GM19043 (cell line): ENCODE measurements around the gene JSRP1.

Experiments
- ATAC-seq: cut with Tn5 transposase; IDR thresholded peaks from one replicate; pipeline ENCODE4 v1.9.1; 2021; ENCODE audit warnings: low read depth; ENCODE audit not compliant: unreplicated experiment

The JSRP1 gene

DNA sequence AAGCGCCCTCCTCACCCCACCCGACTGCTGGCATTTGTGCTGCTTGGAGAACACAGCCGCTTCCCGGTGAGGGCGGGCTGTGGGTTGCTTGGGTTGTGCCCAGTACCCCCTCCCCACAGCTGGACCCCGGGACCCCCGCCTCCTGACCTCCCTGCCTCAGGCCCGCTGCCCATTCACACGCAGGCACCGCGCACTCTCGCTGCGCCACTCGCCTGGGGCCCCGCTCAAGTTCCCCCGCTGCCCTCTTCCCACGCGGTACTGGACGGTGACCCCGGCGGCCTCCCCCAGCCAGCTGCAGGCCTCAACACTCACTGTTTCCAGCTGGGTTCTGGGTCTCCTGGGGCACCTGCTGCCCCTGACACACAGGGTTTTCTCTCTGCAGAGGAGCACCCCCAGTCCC lies 36.5 kb downstream of the JSRP1 start:
- no peak for ATAC-seq

DNA sequence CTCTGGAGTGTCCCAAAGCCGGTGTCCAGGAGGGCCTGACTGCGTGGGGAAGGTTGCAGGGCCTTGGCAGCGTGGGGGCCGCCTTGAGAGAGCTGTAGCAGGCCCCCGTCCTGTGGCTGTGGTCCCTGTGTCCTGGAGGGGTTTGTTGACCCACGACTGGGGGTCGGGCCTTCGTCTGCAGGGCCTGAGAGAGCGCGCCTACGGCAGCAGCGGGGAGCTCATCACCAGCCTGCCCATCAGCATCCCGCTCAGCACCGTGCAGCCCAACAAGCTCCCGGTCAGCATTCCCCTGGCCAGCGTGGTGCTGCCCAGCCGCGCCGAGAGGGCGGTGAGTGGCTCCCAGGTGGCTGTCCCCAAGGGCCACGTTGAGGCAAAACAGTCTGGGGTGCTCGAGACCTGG lies 38.6 kb downstream of the JSRP1 start:
- no peak for ATAC-seq

DNA sequence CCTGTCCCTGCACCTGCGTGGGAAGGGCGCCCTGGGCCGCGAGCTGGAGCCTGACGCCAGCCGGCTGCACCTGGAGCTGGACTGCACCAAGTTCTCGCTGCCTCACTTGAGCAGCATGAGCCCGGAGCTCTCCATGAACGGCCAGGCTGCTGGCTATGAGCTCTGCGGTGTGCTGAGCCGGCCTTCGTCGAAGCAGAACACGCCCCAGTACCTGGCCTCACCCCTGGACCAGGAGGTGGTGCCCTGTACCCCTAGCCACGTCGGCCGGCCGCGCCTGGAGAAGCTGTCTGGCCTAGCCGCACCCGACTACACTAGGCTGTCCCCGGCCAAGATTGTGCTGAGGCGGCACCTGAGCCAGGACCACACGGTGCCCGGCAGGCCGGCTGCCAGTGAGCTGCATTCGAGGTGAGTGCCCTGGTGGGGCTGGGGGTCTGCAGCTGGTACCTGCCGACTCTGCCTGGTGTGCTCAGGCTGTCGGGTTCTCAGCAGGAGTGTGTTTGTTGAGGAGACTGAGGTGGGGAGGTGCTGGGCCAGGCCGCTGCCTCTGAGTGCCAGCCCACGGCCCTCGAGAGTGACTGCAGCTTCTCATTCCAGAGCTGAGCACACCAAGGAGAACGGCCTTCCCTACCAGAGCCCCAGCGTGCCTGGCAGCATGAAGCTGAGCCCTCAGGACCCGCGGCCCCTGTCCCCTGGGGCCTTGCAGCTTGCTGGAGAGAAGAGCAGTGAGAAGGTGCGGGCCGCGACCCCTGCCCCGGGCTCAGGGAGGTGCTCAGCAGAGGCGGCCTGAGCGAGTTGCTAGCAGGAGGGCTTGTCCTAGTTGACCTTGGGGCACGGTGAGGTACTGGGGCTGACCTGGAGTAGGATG lies 39.6 kb downstream of the JSRP1 start:
- ATAC-seq: no peak

DNA sequence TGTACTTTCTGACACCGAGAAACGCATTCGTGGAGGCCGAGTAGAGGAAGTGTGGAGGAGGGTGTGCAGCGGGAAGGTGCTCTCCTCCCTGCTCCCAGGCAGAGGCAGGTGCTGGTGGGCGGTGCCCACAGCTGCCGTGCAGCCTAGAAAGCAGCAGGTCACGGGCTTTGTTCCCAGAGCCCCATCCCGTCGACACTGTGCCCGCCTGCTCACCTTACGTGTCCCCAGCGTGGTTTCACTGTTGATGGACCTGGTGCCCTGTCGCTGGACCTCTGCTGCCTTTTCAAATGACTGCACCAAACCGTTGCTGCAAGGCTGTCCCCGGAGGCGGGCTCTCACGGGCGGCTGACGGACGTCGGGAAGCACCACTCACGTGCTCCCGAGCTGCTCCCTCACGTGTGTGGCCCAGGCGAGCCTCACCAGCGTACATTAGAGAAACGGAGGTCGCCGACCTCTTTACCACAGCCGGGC lies 40.9 kb downstream of the JSRP1 start:
- no peak for ATAC-seq

- no peak for ATAC-seq
These were observed 42.0 kb downstream of the JSRP1 start for GRCh38 chr19:2214251-2214650.

DNA sequence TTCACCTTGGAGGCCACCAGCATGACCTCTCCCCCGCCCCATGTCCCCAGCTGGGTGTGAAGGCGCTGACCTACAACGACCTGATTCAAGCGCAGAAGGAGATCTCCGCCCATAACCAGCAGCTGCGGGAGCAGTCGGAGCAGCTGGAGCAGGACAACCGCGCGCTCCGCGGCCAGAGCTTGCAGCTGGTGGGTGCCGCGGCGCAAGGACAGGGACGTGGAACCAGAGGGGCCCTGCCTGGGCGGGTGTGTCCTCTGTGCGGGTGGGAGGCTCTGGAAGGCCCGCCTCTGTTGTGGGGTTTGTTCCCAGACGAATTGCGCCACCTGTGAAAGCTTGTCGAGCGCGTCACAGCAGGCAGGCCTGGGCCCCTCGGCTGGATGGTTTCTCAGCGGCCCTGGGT lies 42.4 kb downstream of the JSRP1 start:
- ATAC-seq: no peak

- no peak for ATAC-seq
These were observed 43.1 kb downstream of the JSRP1 start for GRCh38 chr19:2212861-2213711.

DNA sequence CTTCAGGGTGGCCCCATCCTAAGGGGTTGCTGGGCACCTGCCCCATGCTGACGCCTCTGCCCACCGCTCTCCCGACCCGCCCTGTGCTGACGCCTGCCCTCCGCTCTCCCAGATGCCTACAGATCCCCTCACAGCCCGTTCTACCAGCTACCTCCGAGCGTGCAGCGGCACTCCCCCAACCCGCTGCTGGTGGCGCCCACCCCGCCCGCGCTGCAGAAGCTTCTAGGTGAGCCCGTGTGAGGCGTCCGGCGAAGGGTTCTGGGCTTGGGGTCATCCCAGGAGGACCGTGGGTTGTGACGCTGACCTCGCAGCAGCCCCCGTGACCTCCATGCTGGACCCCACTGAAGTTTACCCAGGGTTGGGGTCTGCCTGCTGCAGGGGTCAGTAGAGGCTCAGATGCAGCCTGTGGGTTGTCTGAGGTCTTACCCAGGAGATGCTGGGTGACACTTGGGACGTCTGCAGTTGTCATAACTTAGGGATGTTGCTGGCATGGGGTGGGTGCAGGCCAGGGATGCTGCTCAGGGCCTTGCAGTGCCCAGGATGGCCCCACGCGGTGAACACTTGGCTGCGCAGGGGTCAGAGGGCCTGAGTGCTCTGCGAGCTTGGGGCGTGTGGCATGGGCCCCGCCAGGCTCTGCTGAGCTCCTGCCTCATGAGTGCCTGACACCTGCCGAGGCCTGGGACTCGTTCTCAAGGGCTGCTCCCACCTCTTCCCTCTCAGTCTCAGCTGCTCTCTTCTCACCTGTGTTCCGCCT lies 45.1 kb downstream of the JSRP1 start:
- ATAC-seq: no peak

GRCh38 chr19:2210206-2210605 lies 46.0 kb downstream of the JSRP1 start:
- ATAC-seq: no peak

GRCh38 chr19:2209408-2209807 lies 46.8 kb downstream of the JSRP1 start:
- ATAC-seq: no peak

DNA sequence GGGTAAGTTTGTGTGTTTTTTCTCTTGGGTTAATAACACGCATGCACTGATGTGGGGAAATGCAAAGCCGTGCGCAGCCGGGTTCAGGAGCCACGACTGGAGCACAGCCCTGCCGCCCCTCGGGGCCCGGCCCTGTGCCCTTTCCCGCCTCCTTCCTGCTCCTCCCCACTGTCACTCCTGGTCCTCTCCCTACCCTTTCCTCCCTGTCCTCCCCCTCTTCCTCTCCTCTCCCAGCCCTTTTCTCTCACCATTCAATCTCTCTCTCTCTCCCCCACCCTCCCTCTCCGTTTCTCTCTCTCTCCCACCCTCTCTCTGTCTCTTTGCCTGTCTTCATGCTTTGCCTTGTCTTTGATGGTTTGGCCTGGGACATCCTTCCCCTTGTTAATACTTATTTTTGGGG lies 47.2 kb downstream of the JSRP1 start:
- ATAC-seq: no peak

GRCh38 chr19:2207991-2208860 lies 48.0 kb downstream of the JSRP1 start:
- ATAC-seq: no peak

DNA sequence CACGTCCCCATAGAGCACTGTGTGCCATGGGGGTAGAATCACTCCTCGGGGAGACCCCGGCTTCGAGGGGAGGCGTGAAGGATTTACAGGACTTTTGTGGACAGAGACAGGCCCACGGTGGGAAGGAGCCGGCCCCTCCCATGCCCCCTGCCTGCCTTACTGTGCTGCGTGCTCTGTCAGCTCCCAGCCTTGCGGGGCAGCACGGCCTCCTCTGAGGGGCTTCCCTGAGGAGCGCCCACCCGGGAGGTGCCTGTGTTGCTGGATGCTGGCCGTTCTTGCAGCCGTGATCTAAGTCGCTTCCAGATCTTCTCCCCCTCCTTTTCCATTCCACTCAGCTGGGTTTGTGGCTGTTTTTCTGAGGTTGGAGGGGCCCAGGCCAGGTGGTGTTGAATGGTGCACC lies 49.2 kb downstream of the JSRP1 start:
- ATAC-seq: no peak

DNA sequence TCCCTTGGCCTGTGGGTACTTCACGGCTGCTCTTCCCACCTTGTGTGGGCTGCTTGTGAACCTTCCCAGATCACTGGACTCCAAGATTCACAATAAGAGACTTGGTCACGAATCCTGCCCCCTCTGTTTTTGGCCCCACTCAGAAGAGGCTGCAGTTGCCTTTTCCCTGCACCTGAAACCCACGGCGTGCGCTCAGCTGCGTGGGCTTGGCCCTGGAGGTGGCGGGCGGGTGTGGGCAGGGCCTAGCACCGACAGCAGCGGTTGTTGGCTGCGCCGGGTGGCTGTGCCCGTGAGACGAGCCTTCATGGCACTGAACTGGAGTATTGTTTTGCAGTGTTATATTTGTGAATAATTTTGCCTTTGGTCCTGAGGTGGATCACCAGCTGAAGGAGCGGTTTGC lies 53.9 kb downstream of the JSRP1 start:
- no peak for ATAC-seq
